Measurements from ENCODE around the gene STK25.
"Not testable (repeated sequence)": the region's sequence is repeated elsewhere in the genome, so short reads cannot be mapped to it uniquely, and the experiment has no call there.

STK25 gene

GRCh38 chr2:241539616-241540374 is 31.4 kb upstream of the STK25 start:
- DNase-seq (ENCODE audit: low spot score): no peak

DNA sequence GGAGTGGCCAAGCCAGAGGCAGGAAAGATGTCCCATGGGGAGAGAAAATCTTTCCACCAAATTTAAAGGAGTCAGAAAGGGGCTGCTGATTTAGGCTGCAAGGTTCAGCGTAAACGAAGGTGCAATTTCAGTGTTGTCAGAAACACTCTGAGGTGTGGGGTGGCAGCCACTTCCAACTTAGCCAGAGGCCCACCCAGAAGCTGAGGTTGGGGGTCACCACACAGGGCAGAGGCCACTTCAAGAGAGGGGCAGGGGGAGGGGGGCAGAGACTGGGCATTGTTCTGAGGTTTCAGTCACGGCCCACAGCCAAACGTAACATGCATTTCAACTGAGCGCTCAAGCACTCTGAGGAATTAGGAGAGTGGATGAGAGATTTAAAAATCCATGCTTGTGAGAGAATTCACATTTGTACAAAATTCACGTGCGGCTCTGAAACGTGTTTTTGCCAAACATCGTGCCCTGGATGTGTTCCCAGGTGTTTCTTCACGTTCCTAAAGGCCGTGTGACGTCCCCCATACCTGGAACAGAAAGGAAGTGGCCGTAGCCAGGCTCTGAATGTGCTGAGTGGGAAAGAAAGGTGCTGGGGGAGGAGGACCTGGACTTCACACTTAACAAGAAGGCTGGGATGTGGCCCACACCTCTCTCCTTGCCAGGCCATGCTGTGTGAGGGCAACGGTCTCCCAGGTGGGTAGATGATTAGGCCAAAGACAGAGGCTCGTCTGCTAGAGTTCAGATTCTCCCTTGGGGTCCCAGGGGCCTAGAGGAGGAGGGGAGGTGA is 30.6 kb upstream of the STK25 start:
- DNase-seq (ENCODE audit: low spot score): no peak

DNA sequence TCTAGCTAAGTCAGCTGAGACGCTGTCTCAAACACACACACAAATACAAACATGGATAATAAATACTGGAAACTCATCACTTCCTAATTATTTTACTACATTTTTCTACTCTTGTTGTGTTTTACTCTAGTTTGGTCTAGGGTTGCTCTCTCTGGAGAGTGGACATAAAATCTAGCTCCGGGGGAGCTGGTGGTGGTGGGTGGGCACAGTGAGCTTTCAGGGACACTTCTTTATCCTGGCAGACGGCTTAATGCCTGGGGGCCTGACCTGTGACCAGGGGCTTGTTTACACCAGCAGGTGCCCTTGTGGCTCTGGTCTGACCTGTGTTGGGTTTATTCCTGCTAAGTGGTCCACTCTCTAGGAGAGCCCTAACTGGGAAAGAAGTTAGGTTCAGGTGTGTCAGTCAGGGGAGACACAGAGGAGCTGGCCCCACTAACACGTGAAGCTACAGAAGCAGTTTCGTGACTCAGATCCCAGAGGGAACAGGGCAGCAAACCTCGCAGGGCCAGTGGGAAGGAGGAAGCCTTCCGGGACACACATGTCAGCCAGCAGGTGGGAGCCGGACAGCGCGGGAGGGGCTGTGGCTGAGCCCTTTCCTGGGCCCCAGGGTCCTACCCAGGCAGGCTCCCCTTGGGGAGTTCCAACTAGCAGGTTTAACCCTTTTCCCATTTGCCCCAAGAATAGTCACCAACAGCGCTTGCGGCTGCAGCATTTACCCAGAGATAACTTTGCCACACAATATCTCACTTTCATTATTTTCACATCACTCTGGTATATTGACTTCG is 27.7 kb upstream of the STK25 start:
- no peak for DNase-seq (ENCODE audit: low spot score)

DNA sequence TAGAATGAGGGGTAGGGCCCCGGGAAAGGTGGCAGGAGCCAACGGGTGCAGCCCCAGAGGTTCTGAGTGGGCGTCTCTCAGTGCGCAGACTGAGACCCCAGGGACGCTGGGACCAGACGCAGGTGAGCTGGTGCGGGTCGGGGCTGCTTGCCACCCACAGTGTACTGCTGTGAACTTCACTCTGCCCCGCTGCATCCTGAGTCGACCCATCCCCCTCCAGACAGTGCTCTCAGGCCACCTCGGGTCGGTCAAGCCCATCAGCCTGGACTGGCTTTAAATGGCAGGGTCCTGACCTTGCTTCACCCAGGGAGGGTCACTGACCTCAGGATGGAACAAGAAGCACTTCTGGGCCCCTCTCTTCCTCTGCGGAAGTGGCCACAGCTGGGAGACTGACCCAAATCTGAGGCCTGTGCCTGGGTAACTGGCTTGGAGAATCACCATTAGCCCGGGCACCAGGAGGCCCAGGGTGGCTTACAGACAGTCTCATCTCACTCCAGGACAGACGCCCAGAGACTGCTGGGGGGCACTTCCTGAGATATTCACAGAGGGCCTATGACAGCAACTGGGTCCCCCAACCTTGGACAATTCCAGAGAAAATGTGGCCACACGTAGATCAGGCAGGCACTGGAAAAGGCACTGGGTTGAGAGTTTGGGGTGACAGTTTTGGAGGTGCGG is 26.5 kb upstream of the STK25 start:
- DNase-seq (ENCODE audit: low spot score): no peak

DNA sequence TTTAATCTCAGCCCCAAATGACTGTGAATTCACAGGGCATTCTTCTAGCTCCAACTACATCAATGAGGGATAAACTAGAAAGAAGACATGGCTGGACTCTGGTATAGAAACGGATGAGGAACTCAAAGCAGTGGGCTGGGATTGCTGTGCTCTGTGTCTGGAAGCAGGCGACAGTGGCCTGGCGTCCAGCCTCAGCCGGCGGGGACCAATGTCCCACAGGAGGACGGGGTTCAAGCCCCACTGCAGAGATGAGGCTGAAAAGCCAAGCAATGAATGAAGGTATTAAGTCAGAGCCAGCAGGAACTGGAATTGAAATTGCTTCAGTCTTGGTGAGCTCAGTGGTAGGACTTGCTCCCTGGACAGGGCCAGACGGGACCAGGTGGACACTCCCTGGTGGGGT is 25.9 kb upstream of the STK25 start:
- no peak for DNase-seq (ENCODE audit: low spot score)

DNA sequence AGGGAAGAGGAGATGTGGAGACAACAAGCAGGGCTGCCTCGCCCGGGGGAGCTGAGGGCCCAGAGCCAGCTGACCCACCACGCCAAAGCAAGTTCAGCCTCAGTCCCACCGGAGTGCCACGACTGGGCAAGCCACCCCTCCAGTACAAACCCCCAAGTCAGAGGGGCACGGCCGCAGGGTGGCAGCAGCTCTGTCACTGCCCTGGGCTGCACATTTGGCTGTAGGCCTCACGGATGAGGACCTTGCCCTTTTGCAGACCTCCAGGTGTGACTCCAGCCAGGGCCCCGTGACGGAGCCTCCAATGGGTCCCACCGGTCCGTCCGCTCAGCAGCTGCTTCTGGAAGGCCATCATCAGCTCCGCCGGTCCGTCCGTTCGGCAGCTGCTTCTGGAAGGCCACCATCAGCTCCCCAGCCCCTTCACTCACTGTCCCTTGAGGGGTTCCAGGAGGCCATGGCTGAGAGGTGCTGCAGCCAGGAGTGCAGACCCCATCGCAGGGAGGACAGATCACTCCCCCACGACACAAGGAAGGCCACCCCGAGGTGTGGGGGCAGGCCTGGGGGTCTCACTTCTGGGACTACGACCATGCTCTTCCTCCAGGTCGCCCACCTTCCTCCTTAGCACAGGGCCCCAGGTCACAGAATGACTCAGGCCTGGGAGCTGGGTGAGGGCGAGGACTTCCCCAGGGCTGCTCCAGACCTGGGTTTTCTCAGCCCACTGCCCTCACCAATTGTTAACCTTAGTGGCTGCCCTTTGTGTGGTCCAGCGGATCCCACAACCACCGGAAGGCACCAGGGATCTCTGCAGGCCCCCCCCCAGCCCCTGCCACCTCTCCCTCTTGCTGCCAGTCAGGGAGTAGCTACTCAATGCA is 24.6 kb upstream of the STK25 start:
- DNase-seq (ENCODE audit: low spot score): no peak

GRCh38 chr2:241532168-241532567 is 23.8 kb upstream of the STK25 start:
- DNase-seq (ENCODE audit: low spot score): no peak

DNA sequence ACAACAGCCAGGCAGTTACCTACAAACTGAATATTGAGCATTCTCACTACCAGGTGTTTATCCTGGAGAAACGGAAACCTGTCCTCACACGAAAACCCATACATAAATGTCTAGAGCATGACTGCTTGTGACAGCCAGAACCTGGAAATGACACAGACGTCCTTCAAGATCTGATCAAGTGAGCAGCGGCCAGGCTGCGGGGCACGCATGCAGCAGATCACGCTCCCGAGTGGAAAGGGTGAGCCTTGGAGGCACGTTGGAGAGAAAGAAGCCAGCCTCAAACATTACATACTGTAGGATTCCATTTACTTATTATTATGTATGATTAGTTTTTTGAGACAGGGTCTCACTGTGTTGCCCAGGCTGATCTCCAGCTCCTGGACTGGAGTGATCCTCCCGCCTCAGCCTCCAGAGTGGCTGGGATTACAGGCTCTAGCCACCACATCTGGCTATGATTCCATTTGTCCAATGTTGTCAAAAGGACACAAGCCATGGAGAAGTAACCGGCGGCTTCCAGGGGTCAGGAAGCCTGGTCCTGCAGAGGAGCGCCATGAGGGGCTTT is 22.9 kb upstream of the STK25 start:
- DNase-seq (ENCODE audit: low spot score): no peak

DNA sequence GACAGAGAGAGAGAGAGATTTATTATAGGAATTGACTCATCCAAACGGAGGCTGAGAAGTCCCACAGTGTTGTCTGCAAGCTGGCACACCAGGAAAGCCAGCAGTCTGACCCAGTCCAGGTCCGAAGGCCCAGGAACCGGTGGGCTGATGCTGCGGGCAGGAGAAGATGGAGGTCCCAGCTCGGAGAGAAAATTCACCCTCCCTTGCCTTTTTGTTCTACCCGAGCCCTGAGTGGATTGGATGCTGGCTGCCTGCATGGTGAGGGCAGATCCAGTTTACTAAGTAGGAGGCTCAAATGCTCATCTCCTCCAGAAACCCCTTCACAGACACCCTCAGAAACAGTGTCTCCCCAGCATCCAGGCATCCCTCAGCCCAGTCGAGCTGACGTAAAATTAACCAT is 22.2 kb upstream of the STK25 start:
- DNase-seq (ENCODE audit: low spot score): no peak

DNA sequence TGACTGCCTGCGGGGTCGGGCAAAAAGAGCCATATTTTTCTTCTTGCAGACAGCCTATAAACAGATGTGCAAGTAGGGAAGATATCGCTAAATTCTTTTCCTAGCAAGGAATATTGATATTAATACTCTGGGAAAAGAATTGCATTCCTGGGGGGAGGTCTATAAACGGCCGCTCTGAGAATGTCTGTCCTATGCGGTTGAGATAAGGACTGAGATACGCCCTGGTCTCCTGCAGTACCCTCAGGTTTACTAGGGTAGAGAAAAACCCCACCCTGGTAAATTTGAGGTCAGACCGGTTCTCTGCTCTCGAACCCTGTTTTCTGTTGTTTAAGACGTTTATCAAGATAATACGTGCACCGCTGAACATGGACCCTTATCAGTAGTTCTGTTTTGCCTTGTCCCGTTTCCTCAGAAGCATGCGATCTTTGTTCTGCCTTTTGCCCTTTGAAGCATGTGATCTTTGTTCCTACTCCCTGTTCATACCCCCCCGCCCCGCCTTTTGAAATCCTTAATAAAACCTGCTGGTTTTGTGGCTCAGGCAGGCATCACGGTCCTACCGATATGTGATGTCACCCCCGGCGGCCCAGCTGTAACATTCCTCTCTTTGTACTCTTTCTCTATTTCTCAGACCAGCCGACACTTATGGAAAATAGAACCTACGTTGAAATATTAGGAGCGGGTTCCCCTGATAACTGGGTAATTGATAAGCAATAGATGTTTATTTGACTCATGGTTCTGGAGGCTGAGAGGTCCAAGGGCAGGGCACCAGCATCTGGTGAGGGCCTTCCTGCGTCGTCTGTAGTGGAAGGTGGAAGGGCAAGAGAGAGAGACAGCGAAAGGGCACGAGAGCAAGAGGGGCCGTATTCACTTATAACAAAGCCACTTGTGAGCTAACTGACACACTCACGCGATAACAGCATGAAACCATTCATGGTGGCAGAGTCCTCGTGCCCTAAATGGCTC is 17.7 kb upstream of the STK25 start:
- DNase-seq (ENCODE audit: low spot score): not testable (repeated sequence)

GRCh38 chr2:241522477-241522876 is 14.1 kb upstream of the STK25 start:
- no peak for DNase-seq (ENCODE audit: low spot score)

- DNase-seq (ENCODE audit: low spot score): no peak
These were observed 11.3 kb upstream of the STK25 start for GRCh38 chr2:241519669-241520068.

- no peak for DNase-seq (ENCODE audit: low spot score)
These were observed 8.9 kb upstream of the STK25 start for GRCh38 chr2:241517297-241517696.

DNA sequence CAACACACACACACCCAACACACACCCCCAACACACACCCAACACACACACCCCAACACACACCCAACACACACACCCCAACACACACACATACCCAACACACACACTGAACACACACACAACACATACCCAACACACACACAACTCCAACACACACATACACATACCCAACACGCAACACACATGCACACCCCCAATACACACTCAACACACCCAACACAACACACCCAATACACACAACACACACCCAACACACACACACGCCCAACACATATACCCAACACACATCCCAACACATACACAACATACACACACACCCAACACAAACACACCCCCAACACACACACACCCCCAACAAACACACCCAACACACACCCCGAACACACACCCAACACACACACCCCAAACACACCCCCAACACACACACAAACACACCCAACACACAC is 8.2 kb upstream of the STK25 start:
- DNase-seq (ENCODE audit: low spot score): no peak

- DNase-seq (ENCODE audit: low spot score): no peak
These were observed 6.8 kb upstream of the STK25 start for GRCh38 chr2:241514986-241515737.

DNA sequence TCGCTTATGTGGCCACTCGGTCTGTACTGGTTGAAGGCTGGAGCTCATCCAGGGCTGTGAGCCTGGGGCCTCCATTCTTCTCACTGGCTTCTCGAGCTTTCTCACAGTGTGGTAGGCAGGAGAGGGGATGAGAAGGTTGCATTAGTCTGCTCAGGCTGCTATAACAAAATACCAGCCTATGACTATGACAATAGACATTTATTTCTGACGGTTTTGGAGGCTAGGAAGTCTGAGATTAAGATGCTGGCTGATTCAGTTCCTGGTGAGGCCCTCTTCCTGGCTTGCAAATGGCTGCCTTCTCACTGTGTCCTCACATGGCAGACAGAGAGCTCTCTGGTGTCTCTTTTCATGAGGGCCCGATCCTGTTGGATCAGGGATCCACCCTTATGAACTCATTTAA is 6.2 kb upstream of the STK25 start:
- no peak for DNase-seq (ENCODE audit: low spot score)

GRCh38 chr2:241511091-241511741 is 2.8 kb upstream of the STK25 start:
- DNase-seq (ENCODE audit: low spot score): no peak

- DNase-seq (ENCODE audit: low spot score): no peak
These were observed 886 bp upstream of the STK25 start for GRCh38 chr2:241509155-241509784.
